Liver (tissue), 9 donors: ENCODE measurements around the gene UBE2V1. TPM values are rescaled to one million over a fixed set of nuclear protein-coding genes. Genes with fewer than 3 reads are reported as not detected.

Source experiments
- DNase-seq: peaks from one replicate; pipeline ENCODE4 v3.0.0-alpha.2; 2017; ENCODE audit warnings: low spot score
- H3K27ac ChIP-seq, 2 donors: one replicate each; pipeline ENCODE4 v1.7.0; 2013; ENCODE audit warnings: inconsistent platforms in 2 of 2, low read length in 2 of 2, control low read depth in 1 of 2, low read depth in 1 of 2, mild to moderate bottlenecking in 1 of 2
- H3K27me3 ChIP-seq, 4 donors: one replicate each; pipeline versions ENCODE4 v1.6.1 to v1.7.0; 2013; ENCODE audit warnings: low read length in 3 of 4, inconsistent platforms in 1 of 4, mild to moderate bottlenecking in 1 of 4, moderate library complexity in 1 of 4; ENCODE audit not compliant: control insufficient read depth in 4 of 4, insufficient read depth in 4 of 4
- H3K36me3 ChIP-seq, 4 donors: one replicate each; pipeline versions ENCODE4 v1.6.1 to v1.7.0; 2013; ENCODE audit warnings: low read length in 3 of 4, mild to moderate bottlenecking in 3 of 4, low read depth in 1 of 4, moderate library complexity in 1 of 4; ENCODE audit not compliant: control insufficient read depth in 4 of 4, insufficient read depth in 3 of 4
- H3K4me1 ChIP-seq, 4 donors: one replicate each; pipeline versions ENCODE4 v1.6.1 to v1.7.0; 2013; ENCODE audit warnings: low read length in 3 of 4, mild to moderate bottlenecking in 3 of 4, moderate library complexity in 1 of 4; ENCODE audit not compliant: control insufficient read depth in 4 of 4, insufficient read depth in 4 of 4
- H3K4me3 ChIP-seq, 3 donors: one replicate each; pipeline versions ENCODE4 v1.6.1 to v1.7.0; 2013; ENCODE audit warnings: low read length in 3 of 3, control low read depth in 1 of 3, low read depth in 1 of 3, mild to moderate bottlenecking in 1 of 3
- H3K9ac ChIP-seq, 2 donors: one replicate each; pipeline ENCODE4 v1.7.0; 2013; ENCODE audit warnings: low read length in 2 of 2, mild to moderate bottlenecking in 2 of 2, moderate library complexity in 2 of 2, control low read depth in 1 of 2, low read depth in 1 of 2
- H3K9me3 ChIP-seq, 4 donors: one replicate each; pipeline versions ENCODE4 v1.6.1 to v1.7.0; 2013; ENCODE audit warnings: low read length in 3 of 4; ENCODE audit not compliant: control insufficient read depth in 4 of 4
- CTCF ChIP-seq: fragments of 150-350 bp; IDR thresholded peaks from 2 replicates; pipeline ENCODE4 v1.5.1; 2017; ENCODE audit warnings: improper control_type of control experiment, low read depth, low read length; ENCODE audit not compliant: missing input control
- EGR1 ChIP-seq, 2 donors: IDR thresholded peaks; 2 replicates each; pipeline ENCODE4 v1.6.1; 2016 to 2018; ENCODE audit warnings: antibody characterized with exemption in 2 of 2, low read depth in 2 of 2
- FOXA1 ChIP-seq: IDR thresholded peaks from 2 replicates; pipeline ENCODE4 v1.6.1; 2016; ENCODE audit warnings: antibody characterized with exemption
- FOXA2 ChIP-seq: IDR thresholded peaks from 2 replicates; pipeline ENCODE4 v1.6.1; 2016; ENCODE audit warnings: antibody characterized with exemption
- GABPA ChIP-seq, 2 donors: IDR thresholded peaks in 1 of 2; conservative IDR thresholded peaks in 1 of 2; 2 replicates each; pipeline ENCODE4 v1.6.1; 2016; ENCODE audit warnings: antibody characterized with exemption in 2 of 2, mild to moderate bottlenecking in 1 of 2, moderate library complexity in 1 of 2
- HNF4A ChIP-seq, 2 donors: conservative IDR thresholded peaks; 2 replicates each; pipeline ENCODE4 v1.6.1; 2016; ENCODE audit warnings: antibody characterized with exemption in 2 of 2, mild to moderate bottlenecking in 2 of 2
- HNF4G ChIP-seq: IDR thresholded peaks from 2 replicates; pipeline ENCODE4 v1.6.1; 2016; ENCODE audit warnings: antibody characterized with exemption
- NR2F2 ChIP-seq: IDR thresholded peaks from 2 replicates; pipeline ENCODE4 v1.6.1; 2016; ENCODE audit warnings: antibody characterized with exemption
- RAD21 ChIP-seq, 2 donors: IDR thresholded peaks; 2 replicates each; pipeline ENCODE4 v1.6.1; 2016; ENCODE audit warnings: antibody characterized with exemption in 2 of 2, mild to moderate bottlenecking in 2 of 2
- RXRA ChIP-seq, 2 donors: IDR thresholded peaks; 2 replicates each; pipeline ENCODE4 v1.6.1; 2017 to 2018; ENCODE audit warnings: antibody characterized with exemption in 2 of 2, mild to moderate bottlenecking in 1 of 2
- SP1 ChIP-seq: IDR thresholded peaks from 2 replicates; pipeline ENCODE4 v1.6.1; 2018; ENCODE audit warnings: antibody characterized with exemption, mild to moderate bottlenecking
- TAF1 ChIP-seq: conservative IDR thresholded peaks from 2 replicates; pipeline ENCODE4 v1.6.1; 2016; ENCODE audit warnings: antibody characterized with exemption, mild to moderate bottlenecking
- YY1 ChIP-seq: IDR thresholded peaks from 2 replicates; pipeline ENCODE4 v1.6.1; 2016; ENCODE audit warnings: antibody characterized with exemption, mild to moderate bottlenecking
- WGBS: extraction: QIAGEN DNeasy Blood & Tissue Kit; methylation state at CpG from one replicate; pipeline ENCODE4 v1.1.7; 2013; 5-methylcytosine and 5-hydroxymethylcytosine counted together
- polyA plus RNA-seq, 2 donors: library from polyadenylated mRNA; stranded (reverse) in 1 of 2; unstranded in 1 of 2; fragments of 200-250 nt in 1 of 2; fragments of >200 nt in 1 of 2; fragmentation: Nextera tagmentation in 1 of 2; extraction: Ambion mirVana in 1 of 2; gene quantifications; one replicate each; pipeline versions ENCODE4 v1.2.1 to v1.2.3, GENCODE V29; 2013 to 2015
- total RNA-seq, 2 donors: library from RNA; depleted of rRNA; stranded (reverse); fragments of >200 nt; gene quantifications; one replicate each; pipeline ENCODE4 v1.2.3, GENCODE V29; 2014
- TF ChIP-seq, protein P1 (sequence below): IDR thresholded peaks from 2 replicates; pipeline ENCODE4 v1.6.1; 2016; ENCODE audit warnings: antibody characterized with exemption
- TF ChIP-seq, protein P2 (sequence below): IDR thresholded peaks from 2 replicates; pipeline ENCODE4 v1.6.1; 2016; ENCODE audit warnings: antibody characterized with exemption, mild to moderate bottlenecking
- TF ChIP-seq, protein P3 (sequence below): IDR thresholded peaks from 2 replicates; pipeline ENCODE4 v1.6.1; 2016; ENCODE audit warnings: antibody characterized with exemption
- donor health status: healthy.
- donor health status: healthy.
- donor health status: healthy.
- donor health status: healthy.
- donor health status: healthy.

The UBE2V1 gene
- total and polyA plus RNA-seq, 4 donors = 27.9 to 53.0 (median 34.2) TPM

GRCh38 chr20:50111829-50112495, 988 bp downstream of the UBE2V1 start:
- H3K4me1 ChIP-seq = peaks cover 9 to 55% (median 49%) of the 10 kb centered on the region in 4 donors

GRCh38 chr20:50111120-50111828, 1.7 kb downstream of the UBE2V1 start:
- no peaks in the 10 kb centered on the region for H3K27me3 ChIP-seq
- TF ChIP-seq FOXA1 = no peak
- TF ChIP-seq, protein P1, sequence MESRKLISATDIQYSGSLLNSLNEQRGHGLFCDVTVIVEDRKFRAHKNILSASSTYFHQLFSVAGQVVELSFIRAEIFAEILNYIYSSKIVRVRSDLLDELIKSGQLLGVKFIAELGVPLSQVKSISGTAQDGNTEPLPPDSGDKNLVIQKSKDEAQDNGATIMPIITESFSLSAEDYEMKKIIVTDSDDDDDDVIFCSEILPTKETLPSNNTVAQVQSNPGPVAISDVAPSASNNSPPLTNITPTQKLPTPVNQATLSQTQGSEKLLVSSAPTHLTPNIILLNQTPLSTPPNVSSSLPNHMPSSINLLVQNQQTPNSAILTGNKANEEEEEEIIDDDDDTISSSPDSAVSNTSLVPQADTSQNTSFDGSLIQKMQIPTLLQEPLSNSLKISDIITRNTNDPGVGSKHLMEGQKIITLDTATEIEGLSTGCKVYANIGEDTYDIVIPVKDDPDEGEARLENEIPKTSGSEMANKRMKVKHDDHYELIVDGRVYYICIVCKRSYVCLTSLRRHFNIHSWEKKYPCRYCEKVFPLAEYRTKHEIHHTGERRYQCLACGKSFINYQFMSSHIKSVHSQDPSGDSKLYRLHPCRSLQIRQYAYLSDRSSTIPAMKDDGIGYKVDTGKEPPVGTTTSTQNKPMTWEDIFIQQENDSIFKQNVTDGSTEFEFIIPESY = no peak
- TF ChIP-seq SP1 = no peak
- no peak for TF ChIP-seq EGR1 (IDR thresholded peaks at IDR 0.05; ENCODE audit: low read depth in 2 of 2)
- TF ChIP-seq HNF4A (conservative IDR thresholded peaks at IDR 0.05) = no peak
- TF ChIP-seq HNF4G = no peak
- no peak for TF ChIP-seq RAD21 (IDR thresholded peaks at IDR 0.05)
- no peak for TF ChIP-seq FOXA2
- no peak for TF ChIP-seq TAF1
- no peak for TF ChIP-seq GABPA (IDR thresholded peaks at IDR 0.05 in 1 of 2, conservative IDR thresholded peaks at IDR 0.05 in 1 of 2)
- TF ChIP-seq, protein P2, sequence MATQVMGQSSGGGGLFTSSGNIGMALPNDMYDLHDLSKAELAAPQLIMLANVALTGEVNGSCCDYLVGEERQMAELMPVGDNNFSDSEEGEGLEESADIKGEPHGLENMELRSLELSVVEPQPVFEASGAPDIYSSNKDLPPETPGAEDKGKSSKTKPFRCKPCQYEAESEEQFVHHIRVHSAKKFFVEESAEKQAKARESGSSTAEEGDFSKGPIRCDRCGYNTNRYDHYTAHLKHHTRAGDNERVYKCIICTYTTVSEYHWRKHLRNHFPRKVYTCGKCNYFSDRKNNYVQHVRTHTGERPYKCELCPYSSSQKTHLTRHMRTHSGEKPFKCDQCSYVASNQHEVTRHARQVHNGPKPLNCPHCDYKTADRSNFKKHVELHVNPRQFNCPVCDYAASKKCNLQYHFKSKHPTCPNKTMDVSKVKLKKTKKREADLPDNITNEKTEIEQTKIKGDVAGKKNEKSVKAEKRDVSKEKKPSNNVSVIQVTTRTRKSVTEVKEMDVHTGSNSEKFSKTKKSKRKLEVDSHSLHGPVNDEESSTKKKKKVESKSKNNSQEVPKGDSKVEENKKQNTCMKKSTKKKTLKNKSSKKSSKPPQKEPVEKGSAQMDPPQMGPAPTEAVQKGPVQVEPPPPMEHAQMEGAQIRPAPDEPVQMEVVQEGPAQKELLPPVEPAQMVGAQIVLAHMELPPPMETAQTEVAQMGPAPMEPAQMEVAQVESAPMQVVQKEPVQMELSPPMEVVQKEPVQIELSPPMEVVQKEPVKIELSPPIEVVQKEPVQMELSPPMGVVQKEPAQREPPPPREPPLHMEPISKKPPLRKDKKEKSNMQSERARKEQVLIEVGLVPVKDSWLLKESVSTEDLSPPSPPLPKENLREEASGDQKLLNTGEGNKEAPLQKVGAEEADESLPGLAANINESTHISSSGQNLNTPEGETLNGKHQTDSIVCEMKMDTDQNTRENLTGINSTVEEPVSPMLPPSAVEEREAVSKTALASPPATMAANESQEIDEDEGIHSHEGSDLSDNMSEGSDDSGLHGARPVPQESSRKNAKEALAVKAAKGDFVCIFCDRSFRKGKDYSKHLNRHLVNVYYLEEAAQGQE = no peak
- no peak for TF ChIP-seq YY1
- no peak for TF ChIP-seq NR2F2
- TF ChIP-seq RXRA (IDR thresholded peaks at IDR 0.05) = no peak
- TF ChIP-seq, protein P3, sequence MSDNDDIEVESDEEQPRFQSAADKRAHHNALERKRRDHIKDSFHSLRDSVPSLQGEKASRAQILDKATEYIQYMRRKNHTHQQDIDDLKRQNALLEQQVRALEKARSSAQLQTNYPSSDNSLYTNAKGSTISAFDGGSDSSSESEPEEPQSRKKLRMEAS = no peak
- TF ChIP-seq CTCF = no peak
- H3K27ac ChIP-seq = peak overlapping the region in 1 of 2 donors; percentile 26
- H3K4me3 ChIP-seq = peak overlapping the region in 1 of 3 donors; percentile 91
- peaks cover 9 to 53% (median 48%) of the 10 kb centered on the region in 4 donors for H3K4me1 ChIP-seq
- no peaks in the 10 kb centered on the region for H3K36me3 ChIP-seq
- H3K9me3 ChIP-seq = no peaks in the 10 kb centered on the region
- WGBS = 78% methylated on average over 10 of the region's 10 CpGs
- no peak overlapping the region for H3K9ac ChIP-seq
- DNase-seq = no peak

More at GRCh38 chr20:50111829-50112495, 988 bp downstream of the UBE2V1 start:
- TF ChIP-seq CTCF = no peak
- TF ChIP-seq FOXA2 = no peak
- TF ChIP-seq, protein P3 = no peak
- TF ChIP-seq HNF4A (conservative IDR thresholded peaks at IDR 0.05) = peak in 1 of 2 donors; percentile 45
- TF ChIP-seq YY1 = peak; percentile 12
- TF ChIP-seq NR2F2 = no peak
- TF ChIP-seq TAF1 = no peak
- Histone ChIP-seq H3K4me3 (peak overlapping the region; percentile 78 to 91 (median 83)), H3K27ac (peak overlapping the region; percentile 83 to 97), H3K9me3 (no peaks in the 10 kb centered on the region), H3K36me3 (no peaks in the 10 kb centered on the region), H3K9ac (peak overlapping the region; percentile 77 to 83), H3K27me3 (no peaks in the 10 kb centered on the region)
- whole genome bisulfite sequencing = 19% methylated on average over 9 of the region's 9 CpGs
- DNase-seq = no peak
